CD4-positive, alpha-beta T cell treated with Interleukin-21 for 1 hour (primary cell): ENCODE measurements around the gene SEMA3C.
"Not testable (repeated sequence)": the region's sequence is repeated elsewhere in the genome, so short reads cannot be mapped to it uniquely, and the experiment has no call there.

Experiments
- DNase-seq: peaks from one replicate; pipeline ENCODE4 v3.0.0-alpha.2; 2020

Gene SEMA3C

DNA sequence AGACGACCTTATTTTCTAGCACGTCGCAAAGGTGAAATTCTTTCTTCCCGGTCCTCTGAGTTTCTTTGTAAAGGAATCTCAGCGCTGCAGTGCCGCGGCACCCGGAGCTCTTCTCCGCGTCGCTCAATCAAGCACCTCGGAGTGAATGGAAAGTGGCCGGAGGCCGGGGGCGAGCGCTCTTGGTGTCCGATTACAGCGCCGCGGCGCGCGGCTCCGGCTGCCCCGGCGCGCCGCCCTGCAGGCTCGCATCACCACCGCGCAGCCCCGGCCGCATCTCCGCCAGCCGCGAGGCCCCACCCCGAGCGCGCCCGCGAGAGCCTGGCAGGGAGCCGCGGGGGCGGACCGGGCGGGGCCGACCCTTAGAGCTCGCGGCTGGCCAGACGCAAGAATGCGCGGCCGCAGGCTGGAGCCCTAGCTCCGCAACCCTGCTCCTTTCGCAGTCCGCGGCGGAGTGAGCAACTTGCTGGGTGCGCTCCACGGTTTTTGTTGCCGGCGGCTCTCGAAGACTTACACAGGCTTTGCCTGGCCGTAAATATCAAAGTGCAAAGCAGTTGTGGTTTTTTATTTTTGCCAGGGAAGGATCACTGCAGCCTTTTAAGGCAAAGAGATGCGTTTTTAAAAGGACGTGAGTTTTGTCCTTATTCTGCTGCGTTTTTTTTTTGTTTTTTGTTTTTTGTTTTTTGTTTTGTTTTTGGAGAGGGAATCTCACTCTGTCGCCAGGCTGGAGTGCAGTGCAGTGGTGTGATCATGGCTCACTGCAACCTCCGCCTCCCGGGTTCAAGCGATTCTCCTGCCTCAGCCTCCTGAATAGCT, at the start of gene SEMA3C:
Gene SEMA3C, minus strand, starts transcription at position 143 of the 813 bp plus-strand sequence. CDS start 2,270 bp downstream, outside the sequence.
- DNase-seq: peak; percentile 4

DNA sequence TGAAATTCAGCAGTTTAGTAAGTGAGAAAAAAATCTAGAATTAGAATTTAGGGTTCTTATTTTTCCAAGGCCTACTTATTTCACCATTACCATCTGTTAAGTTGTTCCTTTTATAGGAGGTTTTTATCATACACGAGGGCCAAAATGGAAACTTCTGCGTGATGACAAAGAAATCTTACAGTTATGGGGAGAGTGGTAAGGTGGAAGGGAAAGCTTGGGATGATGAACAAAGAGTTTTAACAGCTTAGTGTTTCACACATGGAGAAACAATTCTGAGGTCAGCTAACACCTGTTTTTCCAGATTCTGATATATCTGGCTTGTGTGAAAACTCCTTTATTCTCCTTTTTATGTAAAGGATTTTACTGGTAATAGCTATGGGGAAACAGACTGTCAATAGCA, 49.8 kb upstream of the SEMA3C start:
- DNase-seq: no peak

DNA sequence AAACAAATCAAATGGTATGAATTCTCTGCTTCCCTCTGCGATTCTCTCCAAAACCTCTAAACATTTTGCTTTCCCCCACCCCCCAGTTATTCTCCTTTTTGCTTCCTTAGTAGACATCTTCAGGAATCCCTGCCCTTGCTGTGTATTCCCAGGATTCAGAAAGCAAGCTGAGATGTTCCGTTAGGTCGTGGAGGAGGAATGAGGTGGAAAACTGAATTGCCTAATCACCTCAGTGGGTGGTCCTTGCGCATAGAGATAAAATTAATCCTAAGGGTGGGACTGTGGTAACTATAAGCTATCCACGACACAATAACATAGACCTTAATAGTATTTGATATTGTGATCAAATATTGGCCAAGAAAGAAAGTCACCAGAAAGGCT, 49.1 kb upstream of the SEMA3C start:
- no peak for DNase-seq

DNA sequence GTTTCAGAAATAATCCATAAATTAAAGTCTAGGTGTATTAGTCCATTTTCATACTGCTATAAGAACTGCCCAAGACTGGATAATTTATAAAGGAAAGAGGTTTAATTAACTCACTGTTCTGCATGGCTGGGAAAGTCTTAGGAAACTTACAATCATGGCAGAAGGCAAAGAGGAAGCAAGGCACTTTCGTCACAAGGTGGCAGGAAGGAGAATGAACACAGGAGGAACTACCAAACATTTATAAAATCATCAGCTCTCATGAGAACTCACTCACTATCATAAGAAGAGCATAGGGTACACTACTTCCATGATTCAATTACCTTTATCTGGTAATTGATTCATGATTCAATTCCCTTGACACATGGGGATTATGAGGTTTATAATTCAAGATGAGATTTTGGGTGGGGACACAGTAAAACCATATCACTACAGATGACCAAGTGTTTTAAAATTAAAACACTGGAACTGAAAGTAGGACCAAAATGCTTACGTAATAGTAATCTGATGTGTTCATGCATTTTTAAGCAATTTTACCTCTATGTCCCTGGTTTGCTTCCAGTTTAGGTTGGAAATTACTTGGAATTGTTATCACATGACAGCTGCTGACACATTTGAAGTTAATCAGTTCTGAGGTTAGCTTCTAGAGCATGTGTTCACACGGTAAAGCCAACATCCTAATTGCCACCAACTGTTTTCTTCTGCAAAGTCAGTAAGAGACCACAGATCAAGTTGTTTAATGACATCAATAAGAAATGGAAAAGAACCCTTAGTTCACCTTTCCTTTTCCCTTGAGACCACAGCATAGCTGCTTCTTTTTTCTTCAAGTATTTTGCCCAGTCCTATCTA, 48.4 kb upstream of the SEMA3C start:
- DNase-seq: no peak

DNA sequence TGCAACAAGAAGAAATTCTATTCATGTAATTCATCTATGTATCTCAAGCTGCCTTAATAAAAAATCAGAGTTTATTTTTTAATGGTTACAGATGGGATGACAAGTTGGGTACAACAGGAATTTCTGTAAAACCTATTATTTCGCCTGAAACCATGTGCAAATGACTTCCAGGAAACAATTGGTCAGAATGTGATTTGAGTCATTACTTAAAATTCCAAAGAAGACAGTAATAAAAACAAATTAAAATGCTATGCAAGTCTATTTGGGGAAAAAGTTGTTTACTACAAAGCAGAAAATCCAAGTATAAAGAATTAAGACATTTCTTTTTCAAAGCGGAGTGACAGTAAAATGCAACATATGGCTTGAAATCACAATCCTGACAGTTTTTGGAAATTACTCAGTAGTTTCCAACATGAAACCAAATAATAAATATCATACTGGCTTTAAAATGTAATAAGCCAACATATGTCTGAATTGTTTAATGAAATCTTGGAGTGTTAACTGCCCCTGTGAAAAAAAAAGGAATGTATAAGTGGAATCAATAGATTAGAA, 41.5 kb upstream of the SEMA3C start:
- no peak for DNase-seq

DNA sequence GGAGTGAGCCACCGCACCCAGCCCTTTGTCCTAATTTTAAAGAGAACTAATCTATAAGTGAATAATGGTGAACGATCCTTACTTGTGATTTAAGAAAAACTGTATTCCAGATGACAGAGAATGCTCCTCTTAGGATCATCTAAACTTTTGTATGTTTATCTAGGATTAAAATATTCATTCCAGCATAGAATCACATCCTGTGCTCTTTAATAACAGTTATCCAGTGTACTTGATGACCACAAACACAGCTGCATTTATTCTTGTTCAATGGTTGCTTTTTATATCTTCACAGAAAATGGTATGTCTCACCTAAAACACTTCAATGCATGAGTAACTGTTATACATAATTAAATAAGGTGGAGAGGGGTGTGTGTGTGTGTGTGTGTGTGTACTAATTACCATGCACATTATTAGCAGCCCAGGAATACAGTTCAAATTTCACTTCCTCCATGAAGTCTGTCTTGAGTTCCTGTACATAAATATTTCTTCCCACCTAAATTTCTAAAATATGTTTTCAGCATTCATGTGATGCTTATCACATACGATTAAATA, 38.5 kb upstream of the SEMA3C start:
- no peak for DNase-seq

DNA sequence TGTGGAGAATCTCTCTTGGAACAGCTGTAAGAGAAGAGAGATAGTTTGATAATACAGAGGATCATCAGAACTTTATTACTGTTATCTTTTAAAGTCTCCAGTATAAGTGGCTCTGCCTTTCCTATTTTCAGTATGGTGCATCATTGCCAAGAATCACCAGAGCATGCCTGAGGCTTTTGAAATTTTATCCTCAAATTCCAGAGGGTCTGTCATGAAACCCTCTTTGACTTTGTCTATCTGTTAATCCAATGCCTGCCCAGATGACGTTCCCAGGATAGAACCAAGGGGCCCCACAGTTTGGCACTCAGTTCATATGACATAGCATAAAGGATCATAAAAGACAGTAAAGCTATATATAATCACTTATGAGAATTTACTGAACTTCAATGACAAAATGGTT, 35.3 kb upstream of the SEMA3C start:
- no peak for DNase-seq

DNA sequence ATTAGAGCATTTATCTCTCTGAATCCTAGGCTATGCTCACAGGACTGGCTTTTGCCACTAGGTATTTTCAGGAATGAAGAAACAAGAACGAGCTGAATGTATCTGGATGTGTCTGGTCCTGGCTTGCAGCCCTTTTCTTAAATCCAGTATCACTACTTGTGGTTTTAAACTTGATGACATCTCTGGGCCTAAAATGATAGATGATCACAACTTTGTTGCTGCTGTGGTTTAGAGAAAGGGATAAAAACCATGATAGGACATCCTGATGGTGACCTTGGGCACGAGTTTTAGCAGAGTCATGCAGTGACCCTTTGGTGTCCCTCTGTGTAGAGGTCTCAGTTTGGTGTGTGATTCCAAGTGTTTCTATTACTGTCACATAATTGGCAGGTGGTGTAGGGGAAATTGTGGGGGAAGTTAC, 31.7 kb upstream of the SEMA3C start:
- no peak for DNase-seq

DNA sequence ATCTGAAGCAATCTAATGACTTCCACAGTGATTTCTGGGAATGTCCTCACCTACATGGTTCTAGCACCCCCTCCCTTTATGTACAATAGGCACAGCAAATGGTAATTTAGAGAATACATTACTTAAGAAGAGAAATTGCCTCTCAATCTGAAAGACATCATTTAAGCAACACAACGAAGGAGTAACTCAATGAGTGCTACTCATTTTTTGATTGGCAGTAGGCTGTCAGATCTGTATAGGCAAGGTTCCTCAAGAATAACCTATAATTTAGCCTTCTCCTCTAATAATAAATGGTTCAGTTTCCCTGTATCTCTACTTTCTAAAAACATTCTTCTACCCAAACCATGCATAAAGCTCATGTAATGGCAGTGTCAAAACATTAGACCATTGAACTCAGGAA, 30.6 kb upstream of the SEMA3C start:
- no peak for DNase-seq

DNA sequence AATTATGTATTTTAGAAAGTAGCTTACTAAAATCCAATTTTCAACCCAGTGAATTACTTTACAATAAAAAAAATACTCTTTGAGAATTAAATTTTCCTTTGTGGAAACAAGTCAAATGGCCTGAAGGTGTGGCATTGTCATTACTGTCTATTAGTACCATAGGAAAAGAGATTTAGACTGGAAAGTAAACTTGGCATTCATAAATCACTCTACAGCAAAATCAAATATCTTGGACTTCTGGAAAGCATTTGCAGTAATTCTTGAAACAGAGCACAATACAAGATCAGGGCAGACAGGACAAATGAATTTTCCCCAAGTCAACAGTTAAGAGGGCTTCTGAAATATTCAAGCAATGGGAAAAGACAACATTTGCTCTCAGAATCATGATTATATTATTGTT, 28.0 kb upstream of the SEMA3C start:
- no peak for DNase-seq

DNA sequence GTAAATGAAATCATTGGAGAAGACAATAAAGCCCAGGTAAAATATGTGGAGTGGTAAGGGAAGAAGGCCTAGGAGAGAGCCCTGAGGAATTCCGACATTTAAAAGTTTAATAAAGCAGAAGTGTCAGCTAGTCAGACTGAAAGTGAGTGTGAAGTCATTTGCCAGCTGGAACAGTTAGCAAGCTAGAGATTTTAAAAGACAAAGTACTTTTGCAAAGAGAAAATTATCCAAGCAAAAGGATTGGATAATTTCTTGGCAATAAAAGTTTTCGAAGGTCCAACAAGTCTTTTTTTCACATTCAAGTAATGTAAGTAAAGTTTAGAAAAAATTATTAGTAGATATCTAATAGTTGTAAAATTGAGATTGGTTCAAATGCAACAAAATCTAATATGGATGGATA, 27.1 kb upstream of the SEMA3C start:
- DNase-seq: no peak

DNA sequence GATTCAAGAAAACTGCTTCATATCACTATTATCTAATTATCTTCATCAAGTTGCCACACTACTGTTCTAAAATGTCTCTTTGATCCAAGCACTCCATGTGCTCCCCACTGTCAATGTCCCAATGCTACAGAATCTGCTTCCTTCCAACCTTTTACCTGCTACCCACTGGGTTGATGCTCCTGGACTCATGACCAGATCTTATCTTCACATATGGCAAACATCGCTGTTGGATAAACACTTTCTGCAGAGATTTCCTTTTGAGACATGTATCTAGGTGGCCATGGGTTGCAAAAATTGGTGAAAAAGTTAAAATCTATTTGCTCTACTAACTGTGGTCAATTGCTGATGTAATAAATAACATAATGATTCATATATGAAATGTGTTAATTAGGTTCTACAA, 24.5 kb upstream of the SEMA3C start:
- DNase-seq: no peak

DNA sequence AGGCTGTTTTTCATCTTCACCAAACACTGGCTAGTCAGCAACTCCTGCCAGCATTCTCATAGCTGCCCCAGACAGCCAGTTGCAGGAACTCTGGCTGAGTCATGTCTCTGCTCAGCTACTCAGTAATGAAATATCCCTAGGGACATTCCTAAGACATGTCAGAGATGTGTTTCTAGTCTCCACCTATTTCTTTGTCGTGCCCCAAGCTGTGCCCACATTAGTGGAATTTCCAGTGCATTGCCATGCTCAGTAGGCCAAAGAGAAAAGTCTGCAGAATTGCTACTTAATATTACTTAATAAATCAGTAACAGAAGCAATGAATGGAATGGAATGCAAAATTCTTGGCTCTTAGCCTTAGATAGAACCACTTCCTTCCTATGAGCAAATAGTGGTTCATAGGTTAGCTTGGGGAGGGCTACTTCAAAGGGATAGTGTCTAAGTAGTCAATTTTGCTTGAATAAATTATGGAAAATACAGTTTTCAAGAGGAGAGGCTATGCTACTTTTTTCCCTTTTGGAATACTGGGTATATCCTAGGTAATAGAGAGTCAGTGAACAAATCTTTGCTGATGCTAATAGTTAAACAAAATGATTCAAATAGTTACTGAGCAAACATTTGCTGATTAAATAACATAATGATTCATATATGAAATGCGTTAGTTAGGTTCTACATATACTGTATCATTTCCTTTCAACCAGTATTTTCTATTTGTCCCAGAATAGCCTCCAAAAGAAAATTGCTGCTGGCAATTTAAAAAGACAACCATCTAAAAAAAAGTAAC, 23.6 kb upstream of the SEMA3C start:
- no peak for DNase-seq

DNA sequence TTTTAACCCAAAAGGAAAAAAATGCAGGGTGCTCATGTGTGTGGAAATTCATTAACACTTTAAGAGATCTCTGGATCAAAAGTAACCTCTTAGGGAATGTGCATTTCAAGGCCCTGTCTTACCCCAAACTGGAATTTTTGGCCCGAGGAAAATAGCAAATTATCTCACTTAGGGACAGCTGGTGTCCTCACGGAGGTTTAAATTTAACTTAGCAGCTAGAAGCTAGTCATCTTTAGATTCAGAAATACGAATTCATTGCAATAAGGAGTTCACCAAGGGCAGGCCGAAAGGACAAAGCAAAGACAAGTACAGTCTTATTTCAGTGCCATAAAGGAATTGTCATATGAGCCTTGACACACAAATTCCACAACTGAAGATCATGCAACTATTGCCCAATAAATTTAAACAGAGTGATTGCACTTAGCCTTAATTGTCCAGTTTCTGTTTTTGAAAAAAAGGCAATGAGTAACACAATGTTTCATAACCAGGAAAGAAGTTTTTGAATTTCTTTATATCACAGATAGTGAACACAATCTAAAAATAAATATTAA, 22.4 kb upstream of the SEMA3C start:
- no peak for DNase-seq

DNA sequence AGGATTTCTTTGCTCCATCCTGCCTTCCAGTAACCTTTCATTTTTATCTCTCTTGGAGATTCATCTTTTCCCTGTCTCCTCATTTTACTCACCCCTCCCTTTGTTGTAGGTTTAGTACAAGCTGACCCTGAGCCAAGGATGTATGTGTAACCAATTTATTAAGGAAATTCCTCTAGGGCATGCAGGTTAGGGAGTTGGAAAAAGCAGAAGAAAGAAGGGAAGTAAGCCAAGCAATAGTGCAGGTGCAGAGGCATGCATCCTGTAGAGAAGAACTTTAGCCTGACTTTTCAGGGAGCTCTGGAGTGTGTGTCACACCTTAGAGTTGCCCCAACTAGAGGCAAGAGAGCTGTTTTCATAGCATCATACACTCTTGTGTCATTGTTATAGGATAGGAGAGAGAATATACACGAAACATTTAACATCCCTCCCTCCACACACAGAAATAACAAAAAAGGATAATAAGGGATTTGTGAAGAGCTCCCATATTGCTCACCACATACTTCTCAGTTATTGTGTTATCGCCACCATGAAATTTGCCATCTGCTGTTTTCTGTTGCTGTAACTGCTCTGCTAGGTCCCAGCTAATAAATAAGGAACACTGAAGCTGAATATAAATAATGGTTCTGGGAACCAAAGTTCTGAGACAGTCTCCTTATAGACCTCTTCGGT, 21.8 kb upstream of the SEMA3C start:
- DNase-seq: no peak

DNA sequence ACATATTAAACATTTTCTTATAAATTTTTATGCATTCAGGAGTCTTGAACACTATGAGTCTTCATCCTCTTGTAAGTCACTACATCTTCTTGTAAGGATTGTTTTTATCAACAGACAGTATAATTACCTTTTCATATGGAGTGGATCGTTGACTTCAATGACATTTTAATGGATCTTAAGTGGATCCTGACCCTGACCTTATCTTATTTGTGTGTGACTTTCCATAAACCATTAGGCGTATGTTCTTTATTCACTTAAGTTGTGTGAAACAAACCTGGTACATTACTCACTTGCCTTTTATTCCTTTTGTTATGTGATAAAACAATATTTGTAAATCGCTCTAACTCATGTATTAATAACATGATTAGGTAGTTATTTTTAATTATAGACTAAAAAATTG, 18.5 kb upstream of the SEMA3C start:
- no peak for DNase-seq

DNA sequence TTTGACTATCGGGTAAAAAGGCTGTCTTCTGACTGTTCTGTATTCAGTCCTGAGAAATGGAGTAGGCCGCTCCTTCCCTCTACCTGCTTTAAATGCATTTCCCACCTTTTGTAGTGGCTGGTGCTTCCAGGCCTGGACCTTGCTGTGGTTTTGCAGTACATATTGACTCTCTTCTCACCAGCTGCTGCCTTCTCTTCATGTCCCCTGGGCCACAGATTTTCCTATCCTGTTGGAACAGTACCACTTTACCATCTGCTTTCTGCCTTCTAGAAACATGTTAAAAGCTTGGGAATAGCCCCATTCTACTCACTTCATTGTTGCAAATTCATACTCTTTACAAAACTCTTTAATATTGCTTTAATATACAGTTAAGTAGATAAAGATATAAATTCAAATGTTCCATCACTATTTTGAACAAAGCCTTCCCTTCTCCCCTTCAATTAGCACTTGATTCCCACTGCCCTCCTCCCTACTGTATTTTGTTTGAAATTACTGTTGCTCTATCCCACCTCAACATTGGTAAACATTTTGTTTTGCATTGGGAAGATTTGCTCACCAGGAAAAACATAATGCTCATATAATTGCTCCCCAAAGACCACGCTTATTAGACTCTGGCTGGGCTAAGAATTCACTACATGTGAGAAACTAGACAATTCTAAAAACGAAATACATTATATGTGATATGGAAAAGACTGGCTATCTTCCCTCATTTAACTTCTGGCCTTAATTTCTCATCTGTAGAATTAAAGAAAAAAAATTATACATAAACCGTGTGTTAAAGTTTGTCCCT, 17.3 kb upstream of the SEMA3C start:
- DNase-seq: no peak

DNA sequence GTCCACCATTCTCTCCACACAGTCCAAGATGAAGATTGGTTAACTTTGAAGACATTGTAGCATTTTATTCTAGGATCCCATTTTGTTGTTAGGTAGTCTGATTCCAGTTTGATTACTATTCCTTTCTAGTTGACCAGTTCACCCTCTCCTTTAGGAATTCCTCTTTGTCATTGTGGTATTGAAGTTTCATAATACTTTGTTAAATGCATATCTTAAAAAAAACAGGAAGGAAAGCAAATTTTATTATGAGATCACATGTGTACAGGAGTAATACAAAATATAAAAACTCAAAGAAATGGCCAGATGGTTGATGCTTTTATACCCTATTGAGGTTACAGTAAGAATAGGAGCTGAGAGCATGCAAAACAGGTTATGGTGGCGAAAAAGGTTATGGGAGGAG, 15.5 kb upstream of the SEMA3C start:
- no peak for DNase-seq

DNA sequence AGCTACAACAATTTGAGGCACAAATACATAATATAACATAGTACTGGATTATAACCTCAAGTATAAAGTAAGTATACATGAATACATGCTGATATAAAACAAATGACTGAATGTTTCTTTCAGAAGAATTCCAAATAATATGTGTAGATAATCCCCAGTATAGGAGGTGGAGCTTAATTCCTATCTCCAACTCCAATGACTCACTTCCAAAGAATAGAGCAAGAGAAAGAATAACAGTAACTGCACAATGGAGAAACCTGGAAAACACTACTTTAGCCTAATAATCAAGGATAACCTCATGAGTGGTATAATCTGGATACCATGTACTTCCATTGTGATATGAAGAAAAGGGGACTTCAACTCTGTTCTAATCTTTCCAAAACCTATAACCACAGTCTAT, 13.7 kb upstream of the SEMA3C start:
- DNase-seq: no peak

DNA sequence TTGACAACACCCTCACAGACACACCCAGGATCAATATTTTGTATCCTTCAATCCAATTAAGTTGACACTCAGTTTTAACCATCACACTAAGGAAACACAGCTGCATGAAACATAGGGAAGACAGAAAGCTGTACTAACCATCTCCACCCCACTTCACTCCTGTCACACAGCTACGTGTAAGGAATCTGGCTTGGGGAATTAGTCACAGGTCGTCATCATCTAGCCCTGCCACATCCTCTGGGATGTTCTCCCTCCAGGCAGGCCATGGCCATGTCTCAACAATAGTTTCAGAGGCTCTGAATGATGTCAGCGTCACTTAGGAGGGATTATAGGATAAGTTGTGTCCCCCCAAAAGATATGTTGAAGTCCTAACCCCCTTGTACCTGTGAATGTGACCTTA, 10.8 kb upstream of the SEMA3C start:
- DNase-seq: no peak

DNA sequence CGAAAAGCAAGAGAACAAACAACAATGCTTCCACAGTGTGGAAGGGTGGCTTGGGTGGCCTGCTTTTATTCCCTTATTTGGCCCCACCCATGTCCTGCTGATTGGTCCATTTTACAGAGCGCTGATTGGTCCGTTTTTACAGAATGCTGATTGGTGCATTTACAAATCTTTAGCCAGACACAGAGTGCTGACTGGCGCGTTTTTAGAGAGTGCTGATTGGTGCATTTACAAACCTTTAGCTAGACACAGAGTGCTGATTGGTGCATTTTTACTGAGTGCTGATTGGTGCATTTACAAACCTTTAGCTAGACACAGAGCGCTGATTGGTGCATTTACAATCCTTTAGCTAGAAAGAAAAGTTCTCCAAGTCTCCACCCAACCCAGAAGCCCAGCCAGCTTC, 8.1 kb upstream of the SEMA3C start:
- not testable (repeated sequence) for DNase-seq
